ENCODE results near the gene PIK3R6. TPM values are rescaled to one million over a fixed set of nuclear protein-coding genes. Genes with fewer than 3 reads are reported as not detected.

The PIK3R6 gene
- 115 TPM for polyA plus RNA-seq (2012; ENCODE audit: low read depth, missing spikeins)

GRCh38 chr17:8867361-8867981 lies at the start of gene PIK3R6:
TSS of gene PIK3R6 (minus strand) at chr17:8867674. CDS start at chr17:8849794, 17,880 bp downstream.
- FAIRE-seq (peak; percentile 96), DNase-seq (ENCODE audit: insufficient read length, low spot score) (no peak)
- TF ChIP-seq POLR2AphosphoS5 (IDR thresholded peaks at IDR 0.05; ENCODE audit: low read depth, low read length) = peak; percentile 76
- 0 out of 2 replicates have a peak, but pooled peaks have one; percentile 3 for TF ChIP-seq SPI1 (IDR thresholded peaks at IDR 0.05; ENCODE audit: low read depth, low read length)
- TF ChIP-seq POLR2A (IDR thresholded peaks at IDR 0.05; ENCODE audit: low read depth, low read length) = peak; percentile 71; the same call in 1 of the 2 replicates
- no peak for TF ChIP-seq POU2F2 (IDR thresholded peaks at IDR 0.05; ENCODE audit: low read depth, low read length)
- TF ChIP-seq TAF1 (IDR thresholded peaks at IDR 0.05; ENCODE audit: low read depth, low read length) = peak; percentile 69
- TF ChIP-seq PAX5 (IDR thresholded peaks at IDR 0.05; ENCODE audit: insufficient read depth, low read length, severe bottlenecking) = no peak

- TF ChIP-seq POLR2AphosphoS5 (IDR thresholded peaks at IDR 0.05; ENCODE audit: low read depth, low read length) = no peak
- TF ChIP-seq SPI1 (IDR thresholded peaks at IDR 0.05; ENCODE audit: low read depth, low read length) = no peak
- no peak for TF ChIP-seq POU2F2 (IDR thresholded peaks at IDR 0.05; ENCODE audit: low read depth, low read length)
- no peak for TF ChIP-seq POLR2A (IDR thresholded peaks at IDR 0.05; ENCODE audit: low read depth, low read length)
- no peak for TF ChIP-seq PAX5 (IDR thresholded peaks at IDR 0.05; ENCODE audit: insufficient read depth, low read length, severe bottlenecking)
- no peak for TF ChIP-seq TAF1 (IDR thresholded peaks at IDR 0.05; ENCODE audit: low read depth, low read length)
- no peak for FAIRE-seq
- no peak for DNase-seq (ENCODE audit: insufficient read length, low spot score)
Observed at GRCh38 chr17:8916466-8916865, 49.0 kb upstream of the PIK3R6 start.

DNA sequence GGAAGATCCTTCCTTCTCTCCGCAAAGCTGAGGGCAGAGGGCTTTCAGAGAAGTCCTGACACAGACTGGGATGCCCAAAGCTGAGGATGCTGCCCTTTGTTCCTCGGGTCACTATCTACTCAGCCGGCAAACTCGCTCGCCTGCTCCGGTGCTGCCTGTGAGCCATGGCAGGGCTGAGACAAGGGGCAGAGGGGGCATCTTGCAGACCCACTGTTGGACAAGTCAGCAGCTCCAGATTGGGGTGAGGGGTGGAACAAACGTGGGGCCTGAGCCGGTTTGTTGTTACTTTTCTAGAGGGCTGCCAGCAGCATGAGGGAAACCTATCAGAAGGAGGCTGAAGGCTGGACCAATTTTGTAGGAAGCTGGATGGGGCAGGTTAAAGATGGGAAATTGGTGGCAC lies 47.1 kb upstream of the PIK3R6 start:
- FAIRE-seq = no peak
- no peak for DNase-seq (ENCODE audit: insufficient read length, low spot score)
- TF ChIP-seq POLR2A (IDR thresholded peaks at IDR 0.05; ENCODE audit: low read depth, low read length) (no peak), PAX5 (IDR thresholded peaks at IDR 0.05; ENCODE audit: insufficient read depth, low read length, severe bottlenecking) (no peak), POLR2AphosphoS5 (IDR thresholded peaks at IDR 0.05; ENCODE audit: low read depth, low read length) (no peak), TAF1 (IDR thresholded peaks at IDR 0.05; ENCODE audit: low read depth, low read length) (no peak), POU2F2 (IDR thresholded peaks at IDR 0.05; ENCODE audit: low read depth, low read length) (no peak), SPI1 (IDR thresholded peaks at IDR 0.05; ENCODE audit: low read depth, low read length) (no peak)

GRCh38 chr17:8913879-8914278 lies 46.4 kb upstream of the PIK3R6 start:
- TF ChIP-seq POLR2AphosphoS5 (IDR thresholded peaks at IDR 0.05; ENCODE audit: low read depth, low read length) = no peak; the same call in 1 of the 2 replicates
- FAIRE-seq (no peak), DNase-seq (ENCODE audit: insufficient read length, low spot score) (no peak)

DNA sequence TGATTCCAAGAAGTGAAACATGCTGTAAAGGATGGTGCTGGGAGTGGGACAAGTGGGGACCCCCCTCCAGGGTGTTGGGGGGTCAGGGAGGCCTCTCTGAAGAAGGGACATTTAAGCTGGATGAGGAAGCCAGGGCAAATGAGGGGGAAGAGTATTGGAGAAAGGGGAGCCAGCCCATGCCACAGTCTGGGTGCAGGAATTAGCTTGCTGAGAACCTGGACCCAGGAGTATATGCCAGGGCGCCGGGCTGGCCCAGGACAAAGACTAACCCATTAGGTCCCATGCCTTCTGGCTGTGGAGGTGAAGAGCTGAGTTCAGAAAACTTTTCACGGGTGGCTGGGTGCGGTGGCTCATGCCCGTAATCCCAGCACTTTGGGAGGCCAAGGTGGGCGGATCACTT lies 45.6 kb upstream of the PIK3R6 start:
- TF ChIP-seq POLR2A (IDR thresholded peaks at IDR 0.05; ENCODE audit: low read depth, low read length) (0 out of 2 replicates have a peak, but pooled peaks have one; percentile 11), POU2F2 (IDR thresholded peaks at IDR 0.05; ENCODE audit: low read depth, low read length) (no peak), POLR2AphosphoS5 (IDR thresholded peaks at IDR 0.05; ENCODE audit: low read depth, low read length) (peak; percentile 10; the same call in 1 of the 2 replicates), TAF1 (IDR thresholded peaks at IDR 0.05; ENCODE audit: low read depth, low read length) (no peak)
- DNase-seq (ENCODE audit: insufficient read length, low spot score) (no peak), FAIRE-seq (no peak)

DNA sequence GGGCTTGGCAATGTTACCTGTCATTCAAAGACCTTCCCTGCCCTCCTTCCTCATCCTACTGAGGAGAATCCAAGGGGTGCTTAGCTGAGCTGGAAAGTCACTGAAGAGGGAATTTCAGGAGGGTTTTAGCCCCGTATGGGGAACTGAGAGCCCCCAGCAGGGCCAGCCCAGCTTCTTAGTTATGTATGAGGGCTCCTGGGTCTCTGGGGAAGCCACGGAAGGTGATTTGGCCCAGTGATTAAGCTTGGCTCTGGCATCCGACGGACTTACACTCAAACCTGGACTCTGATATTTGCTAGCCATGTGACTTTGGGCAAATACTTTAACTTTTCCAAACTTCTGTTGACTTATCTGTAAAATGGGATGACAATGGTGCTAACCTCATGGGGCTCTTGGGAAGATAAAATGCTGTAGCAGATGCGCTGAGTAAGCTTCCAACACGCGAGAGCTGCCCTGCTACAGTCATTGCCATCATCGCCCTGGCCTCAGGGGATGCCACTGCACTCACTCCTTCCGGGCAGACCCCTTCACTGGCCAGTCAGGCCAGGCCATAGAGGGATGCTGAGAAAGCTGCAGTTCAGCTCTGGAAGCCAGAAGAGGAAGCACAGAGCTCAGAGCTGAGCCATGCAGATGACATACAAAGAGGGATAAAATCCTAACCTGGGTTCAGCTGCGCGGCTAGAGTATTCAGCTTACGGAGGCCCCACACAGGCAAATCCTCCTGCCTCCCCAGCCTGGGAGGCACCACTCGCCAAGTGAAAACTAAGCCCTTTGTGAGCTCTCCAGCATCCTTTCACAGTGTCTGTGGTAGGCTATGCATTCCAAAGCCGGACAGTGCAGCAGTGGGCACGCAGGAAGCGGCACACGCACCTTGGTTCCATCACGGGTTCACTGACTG lies 44.9 kb upstream of the PIK3R6 start:
- FAIRE-seq = peak; percentile 72
- no peak for DNase-seq (ENCODE audit: insufficient read length, low spot score)
- peak; percentile 36 for TF ChIP-seq POLR2AphosphoS5 (IDR thresholded peaks at IDR 0.05; ENCODE audit: low read depth, low read length)
- peak; percentile 50 for TF ChIP-seq SPI1 (IDR thresholded peaks at IDR 0.05; ENCODE audit: low read depth, low read length)
- no peak for TF ChIP-seq PAX5 (IDR thresholded peaks at IDR 0.05; ENCODE audit: insufficient read depth, low read length, severe bottlenecking)
- no peak for TF ChIP-seq POU2F2 (IDR thresholded peaks at IDR 0.05; ENCODE audit: low read depth, low read length)

DNA sequence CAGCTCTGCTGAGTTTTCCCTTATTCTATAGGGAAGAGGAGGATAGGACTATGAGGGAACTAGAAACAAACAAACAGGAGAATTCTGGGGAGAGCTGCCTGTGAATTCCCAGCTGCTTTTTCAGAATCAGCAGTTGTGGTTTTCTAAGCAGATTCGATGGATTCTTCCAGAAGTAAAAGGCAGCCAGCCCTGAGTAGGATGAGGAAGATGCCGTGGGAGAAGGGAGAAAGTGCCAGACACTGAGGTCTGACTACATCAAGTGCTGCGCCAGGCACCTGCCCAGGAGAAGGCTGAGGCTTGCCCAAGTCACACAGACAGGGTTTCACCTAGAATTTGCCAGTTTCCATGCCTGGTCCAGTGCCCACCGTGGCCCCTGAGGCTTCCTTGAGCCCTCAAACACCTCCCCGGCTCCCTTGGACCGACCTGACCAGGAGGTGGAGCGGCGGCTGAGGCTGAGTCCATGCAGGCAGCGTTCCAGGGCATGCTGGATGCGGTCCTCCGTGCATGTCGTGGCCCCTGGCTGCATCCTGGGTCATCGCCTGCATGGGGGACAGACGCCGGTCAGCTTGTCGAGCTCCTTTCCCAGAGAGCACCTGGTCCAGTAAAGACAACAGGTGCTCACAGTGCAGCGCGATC lies 43.6 kb upstream of the PIK3R6 start:
- DNase-seq (ENCODE audit: insufficient read length, low spot score) = no peak
- FAIRE-seq = peak; percentile 48
- TF ChIP-seq POLR2AphosphoS5 (IDR thresholded peaks at IDR 0.05; ENCODE audit: low read depth, low read length) (no peak), SPI1 (IDR thresholded peaks at IDR 0.05; ENCODE audit: low read depth, low read length) (no peak), POLR2A (IDR thresholded peaks at IDR 0.05; ENCODE audit: low read depth, low read length) (no peak), PAX5 (IDR thresholded peaks at IDR 0.05; ENCODE audit: insufficient read depth, low read length, severe bottlenecking) (no peak), POU2F2 (IDR thresholded peaks at IDR 0.05; ENCODE audit: low read depth, low read length) (no peak; the same call in 1 of the 2 replicates), TAF1 (IDR thresholded peaks at IDR 0.05; ENCODE audit: low read depth, low read length) (no peak)

DNA sequence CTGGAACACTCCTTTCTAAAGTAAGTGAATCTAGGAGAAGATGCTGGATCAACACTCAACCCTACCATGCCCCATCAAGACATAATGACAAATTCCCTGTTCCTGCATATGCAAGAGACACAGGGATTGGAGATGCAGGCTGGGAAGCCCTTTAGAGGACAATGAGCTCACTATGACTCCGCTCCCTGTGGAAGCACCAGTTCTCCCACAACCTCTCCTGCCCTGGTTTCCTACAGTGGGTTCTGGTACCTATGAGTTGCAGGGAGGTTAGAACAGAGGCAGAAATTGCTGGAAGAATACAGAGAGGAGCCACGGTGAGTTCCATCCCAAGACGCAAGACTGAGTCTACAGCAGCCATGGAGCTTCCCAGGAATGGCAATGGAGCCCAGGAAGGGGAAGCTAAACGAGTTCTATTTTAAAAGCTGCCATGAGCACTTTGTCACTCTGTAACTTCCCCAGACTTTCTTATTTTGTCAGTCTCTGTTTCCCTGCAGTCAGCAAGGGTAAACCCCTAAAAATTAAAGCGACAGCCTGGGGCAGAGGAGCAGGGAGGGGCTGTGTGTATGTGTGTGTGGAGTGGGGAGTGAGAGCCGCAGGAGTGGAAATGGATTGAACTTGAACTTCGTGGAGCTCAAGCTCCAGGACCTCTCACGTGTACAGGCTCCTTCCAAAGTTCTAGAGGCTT lies 42.3 kb upstream of the PIK3R6 start:
- TF ChIP-seq TAF1 (IDR thresholded peaks at IDR 0.05; ENCODE audit: low read depth, low read length) (no peak), POLR2A (IDR thresholded peaks at IDR 0.05; ENCODE audit: low read depth, low read length) (0 out of 2 replicates have a peak, but pooled peaks have one; percentile 4), POU2F2 (IDR thresholded peaks at IDR 0.05; ENCODE audit: low read depth, low read length) (no peak)
- no peak for FAIRE-seq

DNA sequence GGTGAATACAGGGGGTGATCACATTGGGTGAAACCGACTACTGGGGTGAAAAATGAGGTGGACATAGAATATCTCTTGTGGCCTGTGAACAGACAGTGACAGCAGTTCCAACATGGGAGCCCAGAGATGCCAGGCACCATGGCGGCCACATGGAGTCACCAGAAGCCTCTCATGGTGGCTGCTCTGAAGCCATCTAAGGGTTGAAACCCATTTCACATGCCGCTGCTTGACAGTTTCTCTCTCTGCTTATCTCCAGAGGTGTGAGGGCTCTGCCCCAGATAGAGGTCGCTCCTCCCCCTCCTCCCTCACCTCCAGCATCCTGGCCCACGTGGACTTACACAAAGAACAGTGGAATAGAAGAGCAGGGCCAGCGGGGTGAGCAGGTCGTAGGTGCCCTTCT lies 37.9 kb upstream of the PIK3R6 start:
- no peak for DNase-seq (ENCODE audit: insufficient read length, low spot score)
- no peak for FAIRE-seq
- TF ChIP-seq POLR2AphosphoS5 (IDR thresholded peaks at IDR 0.05; ENCODE audit: low read depth, low read length) = no peak
- no peak for TF ChIP-seq TAF1 (IDR thresholded peaks at IDR 0.05; ENCODE audit: low read depth, low read length)
- no peak for TF ChIP-seq POLR2A (IDR thresholded peaks at IDR 0.05; ENCODE audit: low read depth, low read length)
- no peak for TF ChIP-seq PAX5 (IDR thresholded peaks at IDR 0.05; ENCODE audit: insufficient read depth, low read length, severe bottlenecking)
- TF ChIP-seq SPI1 (IDR thresholded peaks at IDR 0.05; ENCODE audit: low read depth, low read length) = no peak
- no peak for TF ChIP-seq POU2F2 (IDR thresholded peaks at IDR 0.05; ENCODE audit: low read depth, low read length)

More for the DNA sequence above, 42.3 kb upstream of the PIK3R6 start:
- DNase-seq (ENCODE audit: insufficient read length, low spot score) = no peak

Data from GM12891 (cell line).